Bronchial epithelial cell (primary cell): ENCODE measurements around the gene HLA-G. TPM values are rescaled to one million over a fixed set of nuclear protein-coding genes. Genes with fewer than 3 reads are reported as not detected.
A peak's percentile ranks its signal among the peaks of the same experiment; 100 is the strongest.

ENCODE experiments used
- DNase-seq: peaks from one replicate; pipeline ENCODE4 v3.0.0-alpha.2; 2010; ENCODE audit warnings: low read depth
- FAIRE-seq: peaks from 2 replicates; lab custom pipeline; 2011; peaks lifted over from hg19 to GRCh38; lab: Jason Lieb, UNC
- H3K27me3 ChIP-seq: 2 replicates; pipeline ENCODE4 v1.5.1; 2011; ENCODE audit warnings: low read length; ENCODE audit not compliant: control insufficient read depth, insufficient read depth
- H3K36me3 ChIP-seq: 2 replicates; pipeline ENCODE4 v1.5.1; 2011; ENCODE audit warnings: low read length; ENCODE audit not compliant: control insufficient read depth, insufficient read depth
- H3K4me3 ChIP-seq: 2 replicates; pipeline ENCODE4 v1.5.1; 2011; ENCODE audit warnings: mild to moderate bottlenecking, low read depth, low read length, control low read depth
- total RNA-seq: library from RNA; depleted of rRNA; stranded (reverse); fragments of >200 nt; gene quantifications from 2 replicates; pipeline ENCODE4 v1.2.1, GENCODE V29; 2014
- TF ChIP-seq, protein P1 (sequence below): IDR thresholded peaks from 2 replicates; pipeline ENCODE4 v1.5.1; 2011; ENCODE audit warnings: mild to moderate bottlenecking, moderate library complexity, low read length, control low read depth, inconsistent platforms; ENCODE audit not compliant: insufficient read depth, severe bottlenecking

HLA-G gene
- total RNA-seq, 1 donor from 2014 or later: 13.2 TPM

- no peak for DNase-seq
- peaks cover 8% of the 10 kb centered on the region for H3K27me3 ChIP-seq
- no peak for FAIRE-seq
- H3K4me3 ChIP-seq: no peak overlapping the region
- TF ChIP-seq, protein P1, sequence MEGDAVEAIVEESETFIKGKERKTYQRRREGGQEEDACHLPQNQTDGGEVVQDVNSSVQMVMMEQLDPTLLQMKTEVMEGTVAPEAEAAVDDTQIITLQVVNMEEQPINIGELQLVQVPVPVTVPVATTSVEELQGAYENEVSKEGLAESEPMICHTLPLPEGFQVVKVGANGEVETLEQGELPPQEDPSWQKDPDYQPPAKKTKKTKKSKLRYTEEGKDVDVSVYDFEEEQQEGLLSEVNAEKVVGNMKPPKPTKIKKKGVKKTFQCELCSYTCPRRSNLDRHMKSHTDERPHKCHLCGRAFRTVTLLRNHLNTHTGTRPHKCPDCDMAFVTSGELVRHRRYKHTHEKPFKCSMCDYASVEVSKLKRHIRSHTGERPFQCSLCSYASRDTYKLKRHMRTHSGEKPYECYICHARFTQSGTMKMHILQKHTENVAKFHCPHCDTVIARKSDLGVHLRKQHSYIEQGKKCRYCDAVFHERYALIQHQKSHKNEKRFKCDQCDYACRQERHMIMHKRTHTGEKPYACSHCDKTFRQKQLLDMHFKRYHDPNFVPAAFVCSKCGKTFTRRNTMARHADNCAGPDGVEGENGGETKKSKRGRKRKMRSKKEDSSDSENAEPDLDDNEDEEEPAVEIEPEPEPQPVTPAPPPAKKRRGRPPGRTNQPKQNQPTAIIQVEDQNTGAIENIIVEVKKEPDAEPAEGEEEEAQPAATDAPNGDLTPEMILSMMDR: no peak
- H3K36me3 ChIP-seq: no peaks in the 10 kb centered on the region
Measured at GRCh38 chr6:29861521-29862255, 34.1 kb downstream of the HLA-G start.

DNA sequence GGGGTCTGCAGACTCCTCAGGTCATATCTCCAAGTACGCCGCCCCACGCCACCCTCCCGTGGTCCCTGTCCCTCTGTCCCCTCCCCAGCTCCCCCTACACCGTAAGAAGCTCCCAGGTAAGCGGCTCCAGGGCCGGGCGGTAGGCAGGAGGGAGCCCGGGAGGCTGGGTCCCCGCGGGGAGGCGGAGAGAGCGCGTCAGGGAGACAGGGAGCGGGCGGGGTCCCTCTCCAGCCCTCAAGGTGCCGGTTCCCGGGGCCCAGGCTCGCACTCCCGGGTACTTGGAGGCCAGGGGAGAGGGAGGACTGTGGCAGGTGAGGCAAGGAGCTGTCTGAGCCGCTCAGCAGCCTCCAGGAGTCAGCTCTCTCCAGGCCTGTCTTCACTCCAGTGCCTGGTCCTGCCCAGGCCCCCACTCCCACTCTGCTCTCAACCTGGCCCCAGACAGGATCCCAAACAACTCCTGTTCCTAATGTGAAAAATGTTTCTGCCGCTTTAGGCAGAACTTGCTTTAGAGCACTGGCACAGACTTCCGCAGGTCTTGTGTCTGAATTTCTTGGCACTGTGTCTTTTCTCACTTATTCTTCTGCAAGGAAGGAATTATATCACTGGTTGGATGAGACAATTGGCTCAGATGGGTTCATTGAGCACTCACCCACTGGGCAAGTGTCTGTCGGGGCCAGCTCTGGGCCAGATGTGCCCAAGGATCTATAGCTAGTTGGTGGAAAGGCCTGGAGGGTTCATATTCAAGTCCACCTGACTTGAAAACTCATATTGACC is 36.6 kb downstream of the HLA-G start:
- no peaks in the 10 kb centered on the region for H3K36me3 ChIP-seq
- peaks cover 13% of the 10 kb centered on the region for H3K27me3 ChIP-seq
- no peak for DNase-seq
- TF ChIP-seq, protein P1: no peak
- FAIRE-seq: no peak
- H3K4me3 ChIP-seq: no peak overlapping the region

DNA sequence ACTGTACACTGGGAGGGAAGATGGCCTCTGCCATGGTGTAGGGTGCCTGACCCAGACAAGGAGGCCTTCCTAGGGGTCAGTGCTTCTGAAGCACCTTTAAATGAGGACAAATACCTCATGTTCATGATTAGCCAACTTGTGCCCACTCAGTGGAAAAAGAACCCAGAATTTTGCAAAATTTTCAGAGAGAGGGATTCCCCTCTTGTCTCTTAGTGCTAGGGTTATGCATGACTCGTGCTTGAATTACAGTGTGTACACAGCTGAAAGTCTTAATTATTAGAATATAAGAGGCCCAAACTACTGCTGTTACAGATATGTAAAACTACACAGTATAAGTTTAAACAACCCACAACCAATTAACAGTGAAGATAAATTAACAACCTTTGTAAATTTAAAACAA is 38.0 kb downstream of the HLA-G start:
- DNase-seq (no peak), FAIRE-seq (no peak)
- Histone ChIP-seq H3K27me3 (peaks cover 13% of the 10 kb centered on the region), H3K36me3 (no peaks in the 10 kb centered on the region), H3K4me3 (no peak overlapping the region)
- TF ChIP-seq, protein P1: no peak

- Histone ChIP-seq H3K4me3 (no peak overlapping the region), H3K36me3 (no peaks in the 10 kb centered on the region), H3K27me3 (peaks cover 9% of the 10 kb centered on the region)
- DNase-seq: no peak
- FAIRE-seq: no peak
- TF ChIP-seq, protein P1: no peak
Measured at GRCh38 chr6:29870104-29870503, 42.5 kb downstream of the HLA-G start.

DNA sequence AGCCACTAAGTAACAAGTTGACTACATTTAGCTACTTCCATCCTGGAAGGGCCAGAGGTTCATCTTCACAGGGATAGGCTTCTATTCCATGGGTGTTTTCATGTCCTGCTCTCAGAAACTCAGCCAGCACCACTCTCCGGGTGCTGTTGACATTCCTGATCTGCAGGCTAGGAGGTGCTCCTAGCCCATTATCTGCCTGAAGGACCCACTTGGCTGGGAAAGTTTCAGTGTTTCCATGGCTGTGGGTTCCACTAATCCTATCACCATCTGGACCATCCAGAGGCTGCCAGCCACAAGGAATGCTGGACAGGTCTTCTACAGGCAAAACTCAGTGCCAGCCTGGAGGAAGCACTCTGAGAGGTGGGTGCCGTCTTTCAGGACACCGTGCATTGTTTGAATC is 45.2 kb downstream of the HLA-G start:
- no peak for DNase-seq
- FAIRE-seq: peak; percentile 50
- Histone ChIP-seq H3K36me3 (no peaks in the 10 kb centered on the region), H3K27me3 (no peaks in the 10 kb centered on the region), H3K4me3 (no peak overlapping the region)
- TF ChIP-seq, protein P1: no peak
